ENCODE data around the gene P4HTM. TPM values are rescaled to one million over a fixed set of nuclear protein-coding genes. Genes with fewer than 3 reads are reported as not detected.

P4HTM gene
- total and polyA plus RNA-seq, 2 donors (not counting 3 experiments of a cell fraction or from before 2014, with no cell fraction given): 23.0 to 32.7 TPM

GRCh38 chr3:49012441-49013017 lies 22.5 kb downstream of the P4HTM start:
- ChIA-PET CTCF (interaction anchor here (3.5 to 12.8 kb wide), 2 partner anchors 9 to 24 kb away, joined by 18 to 254 read pairs; partner anchors contain the start of genes NDUFAF3 and P4HTM), POLR2A (interaction anchor here (1.1 to 1.9 kb wide), 2 partner anchors 9 to 10 kb away, joined by 3 to 12 read pairs; partner anchors contain the start of gene NDUFAF3)
- Histone ChIP-seq H3K27me3 (ENCODE audit: control insufficient read depth in 2 of 2, insufficient read depth in 2 of 2, low read length in 2 of 2) (no peaks in the 10 kb centered on the region), H2AFZ (ENCODE audit: low read depth, low read length) (no peak overlapping the region), H3K9ac (replicated peaks; ENCODE audit: extremely low read depth, insufficient read depth, low read length) (no peak overlapping the region), H4K20me1 (replicated peaks; ENCODE audit: control insufficient read depth, extremely low read depth, insufficient read depth, low read length) (no peaks in the 10 kb centered on the region), H3K4me2 (ENCODE audit: insufficient read depth, low read length) (no peak overlapping the region), H3K9me1 (replicated peaks; ENCODE audit: control insufficient read depth, extremely low read depth, insufficient read depth, low read length) (no peaks in the 10 kb centered on the region), H3K4me1 (ENCODE audit: control insufficient read depth, extremely low read depth, insufficient read depth, low read length) (peaks cover 11% of the 10 kb centered on the region), H3K27ac (ENCODE audit: insufficient read depth, low read depth, low read length) (no peak overlapping the region), H3K36me3 (ENCODE audit: control insufficient read depth in 2 of 2, extremely low read depth in 1 of 2, insufficient read depth in 2 of 2, low read length in 2 of 2) (peaks cover 5 to 51% of the 10 kb centered on the region in 2 experiments), H3K4me3 (replicated peaks in 1 of 3; ENCODE audit: insufficient read depth in 1 of 3, low read depth in 1 of 3, low read length in 3 of 3) (no peak overlapping the region), H3K79me2 (ENCODE audit: control insufficient read depth, insufficient read depth, low read length) (peaks cover 36% of the 10 kb centered on the region), H3K9me3 (replicated peaks; ENCODE audit: control insufficient read depth, insufficient read depth, low read length) (no peaks in the 10 kb centered on the region)
- no peak for TF ChIP-seq POLR2A (IDR thresholded peaks at IDR 0.05; ENCODE audit: low read depth, low read length)
- TF ChIP-seq MYC (IDR thresholded peaks at IDR 0.05; ENCODE audit: low read depth, low read length): no peak
- no peak for TF ChIP-seq POLR2AphosphoS5 (IDR thresholded peaks at IDR 0.05; ENCODE audit: insufficient read depth, low read depth, low read length)
- no peak for TF ChIP-seq CTCF (IDR thresholded peaks at IDR 0.05; ENCODE audit: extremely low read depth in 1 of 2, insufficient read depth in 1 of 2, low read depth in 1 of 2, low read length in 2 of 2)
- no peak for TF ChIP-seq FOS (IDR thresholded peaks at IDR 0.05; ENCODE audit: borderline replicate concordance, insufficient read depth, low read length)
- no peak for TF ChIP-seq EZH2 (IDR thresholded peaks at IDR 0.05; ENCODE audit: borderline replicate concordance, low read depth, low read length, severe bottlenecking)
- no peak for TF ChIP-seq MAX (IDR thresholded peaks at IDR 0.05; ENCODE audit: insufficient read depth, insufficient read length)
- TF ChIP-seq GATA2 (IDR thresholded peaks at IDR 0.05; ENCODE audit: insufficient read depth, insufficient read length, low read depth, low read length): no peak
- no peak for TF ChIP-seq JUN (IDR thresholded peaks at IDR 0.05; ENCODE audit: borderline replicate concordance, insufficient read depth, insufficient read length, low read depth)
- DNase-seq (ENCODE audit: low read depth, low spot score) (no peak), FAIRE-seq (no peak)
- intact Hi-C loops (cut with micrococcal nuclease) (no loop called here), dilution Hi-C loops (cut with MboI; ENCODE audit: extremely low pct_ligation_motif_present, low sequenced_read_pairs) (no loop called here)
- BruUV-seq (replicated peaks): no TSS peak

Measured in endothelial cell of umbilical vein (primary cell).